Measurements from ENCODE around the gene SLC1A3.

SLC1A3 gene

DNA sequence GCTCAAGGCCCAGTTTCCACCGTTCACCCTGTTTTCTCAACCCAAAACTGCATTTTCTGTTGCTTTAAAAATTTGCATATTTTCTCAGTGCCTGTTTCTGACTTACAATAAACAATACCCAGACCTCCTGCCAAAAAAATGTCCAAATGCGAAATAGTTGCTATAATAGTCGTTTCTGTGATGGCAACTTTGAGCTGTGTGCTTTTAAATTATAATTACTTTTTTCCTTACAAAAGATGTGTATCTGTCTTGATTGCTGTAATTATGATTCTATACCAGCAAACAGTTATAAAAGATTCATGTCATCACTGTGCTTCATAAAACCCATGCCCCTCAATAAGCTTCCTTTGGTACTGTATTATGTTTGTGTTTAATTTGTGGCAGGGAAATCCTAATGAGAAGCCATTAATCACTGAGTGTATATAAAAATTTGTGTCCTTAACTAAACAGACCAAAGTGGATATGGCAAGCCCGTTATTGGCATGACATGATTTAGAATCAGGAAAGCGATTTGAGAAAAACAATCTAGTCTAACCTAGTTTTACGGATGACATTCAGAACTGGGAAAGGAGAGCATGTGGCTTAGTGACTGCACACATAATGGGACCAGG, 5.4 kb upstream of the SLC1A3 start:
- DNase-seq (ENCODE audit: low read depth) = no peak

- DNase-seq (ENCODE audit: low read depth) = no peak
These were observed 3.6 kb upstream of the SLC1A3 start for GRCh38 chr5:36602704-36603321.

DNA sequence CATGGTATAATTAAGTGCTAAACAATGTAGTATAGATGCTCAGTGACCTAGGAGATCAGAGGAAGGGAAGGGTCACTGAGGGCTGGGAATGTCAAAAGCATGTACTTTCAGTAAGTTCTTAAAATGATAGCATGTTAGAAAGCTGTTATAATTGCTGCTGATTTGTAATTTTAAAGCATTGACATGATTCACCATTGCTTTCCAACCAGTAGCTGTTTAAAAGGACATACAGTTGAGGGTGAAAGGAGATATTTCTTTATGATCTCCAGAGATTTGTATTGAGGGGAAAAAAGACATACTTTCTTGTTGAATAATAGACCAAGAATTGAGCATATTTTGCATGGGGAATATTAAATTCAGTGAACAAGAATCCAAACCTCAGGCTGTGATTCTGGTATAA, 1.2 kb upstream of the SLC1A3 start:
- DNase-seq (ENCODE audit: low read depth) = no peak

DNA sequence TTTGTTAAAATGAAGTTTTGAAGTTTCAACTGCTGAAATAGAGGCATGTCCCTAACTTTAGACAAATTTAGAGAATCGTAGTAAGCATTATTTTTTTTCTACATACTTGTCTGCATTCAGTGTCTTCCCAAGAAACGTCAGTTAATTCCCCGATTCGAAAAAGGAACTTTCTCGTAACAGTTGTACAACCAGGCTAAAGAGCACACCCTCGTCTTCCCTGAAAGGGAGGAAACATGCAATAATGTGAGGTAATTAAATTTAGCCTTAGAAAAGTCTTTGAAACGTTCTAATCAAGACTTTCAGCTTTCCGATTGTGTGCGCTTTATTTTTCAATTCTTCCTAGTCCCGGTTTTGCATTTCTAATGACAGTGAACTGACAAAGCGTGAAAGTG, 374 bp upstream of the SLC1A3 start:
- no peak for DNase-seq (ENCODE audit: low read depth)

- DNase-seq (ENCODE audit: low read depth) = no peak
These were observed 737 bp downstream of the SLC1A3 start for GRCh38 chr5:36607114-36607571.

- no peak for DNase-seq (ENCODE audit: low read depth)
These were observed 1.7 kb downstream of the SLC1A3 start for GRCh38 chr5:36607838-36608783.

DNA sequence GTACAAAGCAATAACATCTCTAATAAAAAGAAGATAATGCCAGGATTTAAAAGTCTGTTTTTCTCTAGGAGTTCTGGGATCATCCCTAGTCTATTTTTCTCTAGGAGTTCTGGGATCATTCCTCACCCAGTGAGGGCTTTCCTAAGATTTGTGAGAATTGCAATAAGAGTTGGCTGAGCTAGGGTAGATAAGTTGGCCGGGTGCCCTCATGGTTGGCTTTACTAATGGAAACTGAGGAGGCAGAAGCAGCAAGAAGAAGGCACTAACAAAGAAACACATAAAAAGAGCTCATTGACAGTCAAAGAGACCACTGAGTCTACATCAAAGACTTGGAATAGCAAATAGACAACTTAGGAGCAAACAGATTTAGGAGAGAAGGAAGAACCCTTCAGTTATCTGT, 4.2 kb downstream of the SLC1A3 start:
- DNase-seq (ENCODE audit: low read depth) = no peak

GRCh38 chr5:36611520-36612274, 5.3 kb downstream of the SLC1A3 start:
- DNase-seq (ENCODE audit: low read depth) = no peak

GRCh38 chr5:36613241-36613640, 6.8 kb downstream of the SLC1A3 start:
- no peak for DNase-seq (ENCODE audit: low read depth)

GRCh38 chr5:36613771-36614656, 7.6 kb downstream of the SLC1A3 start:
- DNase-seq (ENCODE audit: low read depth) = no peak

DNA sequence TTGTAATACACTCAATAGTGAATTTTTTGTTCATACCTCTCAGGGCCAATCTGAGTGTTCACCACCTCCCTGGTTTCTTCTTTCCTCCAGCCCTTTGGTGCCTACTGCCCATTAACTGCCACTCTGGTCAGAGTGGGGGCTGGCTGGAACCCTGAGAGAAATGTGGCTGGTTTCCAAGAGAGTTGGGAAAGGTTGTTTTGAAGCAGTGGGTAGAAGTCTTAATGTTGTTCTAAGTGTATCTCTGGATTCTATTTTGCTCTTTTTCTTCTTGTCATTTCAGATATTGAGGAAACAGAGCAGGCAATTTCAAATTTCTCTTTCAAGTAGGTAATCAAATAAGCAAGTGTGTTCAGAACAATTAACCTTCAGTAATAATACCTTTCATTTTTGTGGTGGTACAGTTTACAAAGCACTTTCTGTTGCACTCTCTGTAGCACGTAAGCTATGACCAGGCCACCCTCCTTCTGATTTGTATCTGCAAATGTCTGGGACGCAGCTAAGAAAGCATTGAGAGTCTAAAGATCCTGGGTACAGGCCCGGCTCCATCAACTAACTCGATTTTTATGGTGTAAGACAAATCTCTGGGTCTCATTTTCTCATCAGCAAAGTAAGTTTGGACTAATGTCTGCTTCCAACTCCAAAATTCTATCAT, 8.4 kb downstream of the SLC1A3 start:
- no peak for DNase-seq (ENCODE audit: low read depth)

GRCh38 chr5:36619012-36619635, 12.7 kb downstream of the SLC1A3 start:
- DNase-seq (ENCODE audit: low read depth) = no peak

DNA sequence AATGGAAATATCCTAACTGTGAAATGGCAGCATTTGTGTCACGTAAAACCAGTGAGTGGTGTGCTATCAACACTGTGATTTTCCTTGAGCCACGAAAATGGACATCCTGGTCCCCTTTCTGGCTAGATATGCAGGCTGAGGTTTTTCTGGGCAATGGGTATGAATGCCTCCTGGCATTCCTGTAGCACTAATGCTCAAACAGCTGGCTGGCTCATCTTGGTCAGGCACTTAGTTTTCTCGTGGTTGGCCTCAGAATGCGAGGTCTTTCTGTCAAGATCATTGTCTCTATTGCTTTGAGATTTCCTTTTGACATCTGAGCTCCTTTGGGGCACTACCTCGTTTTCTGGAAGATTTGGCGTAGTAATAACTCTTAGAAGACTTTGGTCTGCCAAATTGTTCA, 15.6 kb downstream of the SLC1A3 start:
- no peak for DNase-seq (ENCODE audit: low read depth)

GRCh38 chr5:36623832-36624231, 17.4 kb downstream of the SLC1A3 start:
- no peak for DNase-seq (ENCODE audit: low read depth)

DNA sequence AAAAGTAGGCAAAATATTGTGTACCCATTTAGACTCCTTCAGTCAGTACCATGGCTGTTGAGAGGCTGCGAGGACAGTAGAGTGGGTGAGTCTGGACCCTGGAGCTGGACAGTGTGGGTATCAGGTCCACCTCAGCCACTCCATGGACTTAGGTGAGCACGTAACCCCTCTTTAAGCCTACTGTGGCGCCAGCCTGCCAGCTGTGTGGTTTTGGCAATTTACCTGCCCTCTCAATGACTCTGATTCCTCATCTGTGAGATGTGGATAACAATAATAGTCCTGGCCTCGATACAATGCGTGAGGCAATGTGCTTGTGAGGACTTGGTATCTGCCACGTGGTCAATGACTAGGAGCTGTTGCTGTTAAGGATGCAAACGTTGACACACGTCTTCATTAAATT, 17.9 kb downstream of the SLC1A3 start:
- no peak for DNase-seq (ENCODE audit: low read depth)

DNA sequence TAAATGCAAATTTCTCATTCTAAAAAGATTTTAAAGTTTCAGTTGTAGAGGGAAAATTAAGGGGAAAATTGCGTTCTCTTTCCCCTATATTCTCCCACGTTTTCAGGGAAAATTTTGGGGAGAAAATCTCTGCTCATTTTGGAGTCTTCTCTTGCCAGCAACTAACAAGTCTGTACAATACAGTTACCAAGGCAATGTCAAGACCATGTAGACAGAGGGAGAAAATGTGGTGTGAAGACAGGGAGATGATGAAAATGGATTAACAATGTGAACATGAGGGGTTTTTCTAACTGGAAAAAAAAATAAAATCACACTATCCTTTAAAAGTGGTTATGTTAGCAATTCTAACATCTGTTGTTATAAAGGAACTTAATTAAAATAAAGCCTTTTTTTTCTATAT, 22.3 kb downstream of the SLC1A3 start:
- DNase-seq (ENCODE audit: low read depth) = no peak

DNA sequence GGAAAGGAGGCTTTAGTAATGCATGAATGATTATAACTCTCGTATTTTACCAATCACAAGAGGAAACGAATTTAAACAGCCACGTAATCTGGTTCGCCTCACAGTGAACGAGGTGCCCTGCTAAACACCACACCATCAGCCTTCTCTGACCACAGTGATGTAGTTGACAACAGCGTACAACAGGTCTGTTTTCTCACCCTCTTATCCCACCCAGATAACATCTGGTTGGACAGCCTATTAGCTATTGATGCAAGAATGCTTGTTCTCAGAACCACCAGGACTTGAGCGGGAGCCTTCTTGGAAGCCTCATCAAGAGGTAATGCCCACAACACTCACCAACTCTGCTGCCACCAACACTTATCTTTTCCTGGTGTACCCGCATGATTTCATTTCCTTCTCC, 23.3 kb downstream of the SLC1A3 start:
- no peak for DNase-seq (ENCODE audit: low read depth)

DNA sequence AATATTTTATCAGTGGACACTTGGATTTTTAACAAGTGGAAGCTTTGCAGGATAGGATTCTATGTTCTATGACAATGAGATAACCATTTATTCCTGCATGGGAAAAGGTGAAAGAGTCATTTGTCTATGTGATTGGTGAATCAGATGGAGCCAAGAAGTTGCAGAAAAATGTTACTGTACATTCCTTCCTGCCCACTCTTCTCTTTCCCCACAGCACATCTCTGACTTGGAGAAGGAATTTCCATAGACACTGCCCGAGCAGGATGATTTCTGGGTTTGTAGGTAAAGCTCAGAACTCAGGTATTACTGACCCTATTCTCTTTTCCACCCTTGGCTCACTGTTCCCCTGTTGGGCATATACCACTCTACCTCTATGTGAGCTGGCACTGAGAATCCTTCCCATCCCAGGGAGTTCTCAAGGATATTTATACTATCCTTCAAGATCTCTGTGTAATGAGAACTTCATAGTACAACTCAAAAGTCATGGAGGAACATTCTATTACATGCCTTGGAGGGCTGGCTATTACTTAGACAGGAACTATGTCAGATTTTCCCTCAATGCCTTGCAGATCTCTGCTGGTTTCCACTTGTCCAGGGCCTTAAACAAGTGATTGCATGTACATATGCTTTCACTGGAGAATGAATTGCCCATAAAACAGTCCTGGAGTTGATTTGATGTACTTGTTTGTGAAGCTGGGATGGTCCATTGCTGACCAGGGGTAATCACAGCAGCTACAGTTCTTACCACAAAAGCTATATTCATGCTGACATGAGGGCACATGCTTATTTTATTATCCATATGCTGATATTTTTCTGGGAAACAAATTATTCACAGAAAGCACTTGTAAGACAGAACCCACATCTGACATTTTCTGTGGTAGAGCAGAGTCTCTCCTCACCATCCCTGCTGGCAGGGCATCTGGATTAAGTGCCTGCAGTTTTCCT, 24.1 kb downstream of the SLC1A3 start:
- DNase-seq (ENCODE audit: low read depth) = no peak

DNA sequence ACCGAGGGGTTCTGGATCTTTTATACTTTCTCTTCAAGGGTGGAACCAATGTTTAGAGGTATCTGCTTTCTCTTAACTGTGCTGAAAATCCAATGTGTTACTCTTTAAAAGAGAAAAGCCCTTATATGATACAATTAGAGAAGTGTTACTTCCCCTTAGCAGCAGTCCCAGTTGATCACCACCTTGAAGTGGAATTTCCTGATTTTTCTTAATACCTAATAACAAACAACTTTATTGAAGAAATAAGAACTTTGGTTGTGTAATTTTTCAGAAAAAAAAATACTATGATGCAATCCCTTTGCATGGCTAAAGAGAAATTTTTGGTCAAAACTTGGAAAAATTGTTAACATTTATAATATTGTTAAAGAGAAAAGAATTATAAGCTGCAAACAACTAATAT, 24.7 kb downstream of the SLC1A3 start:
- DNase-seq (ENCODE audit: low read depth) = no peak
